Esophagus squamous epithelium (tissue), 4 donors: ENCODE data around the gene PLCB3.

Experiments used
- CTCF ChIP-seq, 6 experiments: fragments of 450-650 bp in 4 of 6; fragments of 200-600 bp in 2 of 6; sonication (generic) in 2 of 6; IDR thresholded peaks; one replicate each; pipeline ENCODE4 v1.5.1; 2016 to 2019; ENCODE audit warnings: antibody characterized with exemption in 6 of 6, mild to moderate bottlenecking in 4 of 6, moderate library complexity in 4 of 6
- POLR2A ChIP-seq, 4 donors: fragments of 450-650 bp; IDR thresholded peaks; one replicate each; pipeline ENCODE4 v1.6.1; 2017; ENCODE audit warnings: antibody characterized with exemption in 4 of 4, mild to moderate bottlenecking in 4 of 4, moderate library complexity in 3 of 4

GRCh38 chr11:64295760-64296159 is 44.4 kb downstream of the PLCB3 start:
- TF ChIP-seq CTCF (IDR thresholded peaks at IDR 0.05): no peak
- no peak for TF ChIP-seq POLR2A (IDR thresholded peaks at IDR 0.05)
